A549 (cell line): ENCODE results near the gene CLPX. TPM values are rescaled to one million over a fixed set of nuclear protein-coding genes. Genes with fewer than 3 reads are reported as not detected.
"Not testable (repeated sequence)": the region's sequence is repeated elsewhere in the genome, so short reads cannot be mapped to it uniquely, and the experiment has no call there.

ENCODE experiments used
- ATAC-seq, 2 experiments: fragments of 200-7000 bp in 1 of 2; fragments of >200 bp in 1 of 2; cut with Nextera tagmentation in 1 of 2; cut with Tn5 transposase in 1 of 2; 3 replicates each; pipeline versions ENCODE4 v1.8.0 to v1.9.1; 2018 to 2020; ENCODE audit warnings: mild to moderate bottlenecking in 1 of 2, moderate library complexity in 1 of 2
- CTCF ChIA-PET: fragments of 300-600 bp; sonication (Branson Sonifier 250); formaldehyde crosslinking; extraction: SDS; loops from one replicate; lab custom pipeline; 2021; ENCODE audit warnings: antibody characterized with exemption, inconsistent platforms; lab: Yijun Ruan, JAX
- POLR2A ChIA-PET: fragments of 350-600 bp; formaldehyde crosslinking; extraction: SDS; loops from one replicate; lab custom pipeline; 2021; ENCODE audit warnings: antibody characterized with exemption, inconsistent platforms; lab: Yijun Ruan, JAX
- DNase-seq, 2 experiments: peaks; one replicate each; pipeline versions ENCODE4 v3.0.0 to v3.0.0-alpha.2; 2011 to 2016; ENCODE audit warnings: low read depth in 1 of 2, low spot score in 1 of 2
- FAIRE-seq: peaks from 2 replicates; lab custom pipeline; 2011; peaks lifted over from hg19 to GRCh38; lab: Jason Lieb, UNC
- H3K27ac ChIP-seq, 2 experiments: fragments of >200 bp; sonication (Bioruptor Twin); formaldehyde crosslinking; 3 replicates each; pipeline ENCODE4 v1.5.1; 2016 to 2017
- H3K4me1 ChIP-seq: fragments of >200 bp; sonication (Bioruptor Twin); formaldehyde crosslinking; 3 replicates; pipeline ENCODE4 v1.6.1; 2016
- H3K4me2 ChIP-seq: fragments of >200 bp; sonication (Bioruptor Twin); formaldehyde crosslinking; 3 replicates; pipeline ENCODE4 v1.6.1; 2016
- H3K4me3 ChIP-seq: fragments of >200 bp; sonication (Bioruptor Twin); formaldehyde crosslinking; 3 replicates; pipeline ENCODE4 v1.5.1; 2016
- H3K9me3 ChIP-seq: fragments of >200 bp; sonication (Bioruptor Twin); formaldehyde crosslinking; 3 replicates; pipeline ENCODE4 v1.6.1; 2016
- BCL3 ChIP-seq: fragments of >200 bp; sonication (Bioruptor Twin); formaldehyde crosslinking; IDR thresholded peaks from 3 replicates; pipeline ENCODE4 v1.6.1; 2016
- CBX8 ChIP-seq: fragments of 200-600 bp; sonication (generic); IDR thresholded peaks from 2 replicates; pipeline ENCODE4 v1.6.1; 2016
- E2F6 ChIP-seq: IDR thresholded peaks from 2 replicates; pipeline ENCODE4 v1.6.1; 2012; ENCODE audit warnings: low read depth, borderline replicate concordance
- ELK1 ChIP-seq: fragments of 150-350 bp; IDR thresholded peaks from 2 replicates; pipeline ENCODE4 v1.6.1; 2014; ENCODE audit warnings: low read depth, mild to moderate bottlenecking, low read length
- FOSL2 ChIP-seq, 2 experiments: fragments of 450-650 bp in 1 of 2; fragments of >200 bp in 1 of 2; sonication (Bioruptor Twin) in 1 of 2; formaldehyde crosslinking; IDR thresholded peaks; 2 replicates each; pipeline versions ENCODE4 v1.5.0 to v1.6.1; 2016 to 2020; ENCODE audit warnings: mild to moderate bottlenecking in 1 of 2, moderate library complexity in 1 of 2
- FOXS1 ChIP-seq: fragments of 250-450 bp; sonication (Bioruptor Pico); IDR thresholded peaks from 2 replicates; pipeline ENCODE4 v1.5.0; 2020; ENCODE audit warnings: mild to moderate bottlenecking, moderate library complexity
- HES2 ChIP-seq: fragments of >200 bp; sonication (Bioruptor Twin); formaldehyde crosslinking; IDR thresholded peaks from 2 replicates; pipeline ENCODE4 v1.6.1; 2016
- HOXA7 ChIP-seq: fragments of 250-450 bp; sonication (Bioruptor Pico); IDR thresholded peaks from 2 replicates; pipeline ENCODE4 v1.5.0; 2020; ENCODE audit warnings: mild to moderate bottlenecking, moderate library complexity
- HOXB5 ChIP-seq: fragments of 250-450 bp; sonication (Bioruptor Pico); IDR thresholded peaks from 2 replicates; pipeline ENCODE4 v1.5.0; 2020; ENCODE audit warnings: mild to moderate bottlenecking, moderate library complexity
- JUN ChIP-seq, 2 experiments: fragments of >200 bp; sonication (Bioruptor Twin); formaldehyde crosslinking; IDR thresholded peaks; 2 replicates in 1 of 2; 3 replicates in 1 of 2; pipeline ENCODE4 v1.6.1; 2016 to 2017
- KDM5A ChIP-seq: fragments of 200-600 bp; sonication (generic); IDR thresholded peaks from 2 replicates; pipeline ENCODE4 v1.6.1; 2016; ENCODE audit warnings: antibody characterized with exemption, mild to moderate bottlenecking
- MAX ChIP-seq: IDR thresholded peaks from 2 replicates; pipeline ENCODE4 v1.6.1; 2012
- PBX3 ChIP-seq: IDR thresholded peaks from 2 replicates; pipeline ENCODE4 v1.6.1; 2012
- PHF8 ChIP-seq: fragments of 200-600 bp; sonication (generic); IDR thresholded peaks from 2 replicates; pipeline ENCODE4 v1.6.1; 2016; ENCODE audit warnings: low read depth, mild to moderate bottlenecking, antibody characterized with exemption, moderate library complexity, borderline replicate concordance
- POLR2A ChIP-seq: IDR thresholded peaks from 2 replicates; pipeline ENCODE4 v1.6.1; 2012; ENCODE audit warnings: mild to moderate bottlenecking, low read length
- RFX5 ChIP-seq: fragments of 450-650 bp; IDR thresholded peaks from 2 replicates; pipeline ENCODE4 v1.7.1; 2014; ENCODE audit warnings: antibody characterized with exemption, mild to moderate bottlenecking, moderate library complexity
- SMC3 ChIP-seq: fragments of >200 bp; sonication (Bioruptor Twin); formaldehyde crosslinking; IDR thresholded peaks from 3 replicates; pipeline ENCODE4 v1.6.1; 2018; ENCODE audit warnings: inconsistent platforms
- ZFP36 ChIP-seq: fragments of 450-650 bp; IDR thresholded peaks from 2 replicates; pipeline ENCODE4 v1.6.1; 2014; ENCODE audit warnings: borderline replicate concordance; ENCODE audit not compliant: partially characterized antibody
- WGBS: methylation state at CpG from one replicate; pipeline ENCODE4 v1.1.6; 2017; ENCODE audit errors: missing lambda C conversion rate; 5-methylcytosine and 5-hydroxymethylcytosine counted together
- polyA plus RNA-seq, 4 experiments: library from polyadenylated mRNA; depleted of rRNA in 3 of 4; stranded (reverse); fragments of >200 nt; fragmentation: RNase III in 1 of 4; extraction: RNeasy Plus Mini Kit Qiagen cat#74134 plus additional on column Dnase treatment in 1 of 4; gene quantifications; 2 replicates in 3 of 4; 3 replicates in 1 of 4; pipeline ENCODE4 v1.2.3, GENCODE V29; 2011 to 2017

The CLPX gene
- polyA plus RNA-seq, 2 of the 4 experiments (the other 2 are of a cell fraction) = 55.4 to 113 TPM

GRCh38 chr15:65146438-65146837 is 38.7 kb downstream of the CLPX start (continued):
- TF ChIP-seq SMC3 (no peak), JUN (IDR thresholded peaks at IDR 0.05) (no peak)

GRCh38 chr15:65138631-65139030 is 46.5 kb downstream of the CLPX start:
- H3K4me1 ChIP-seq, H3K4me3 ChIP-seq, DNase-seq, POLR2A ChIA-PET, H3K4me2 ChIP-seq, H3K27ac ChIP-seq, FAIRE-seq, ATAC-seq: not testable (repeated sequence)
- peaks cover 20% of the 10 kb centered on the region for H3K9me3 ChIP-seq
- 67% methylated on average over 6 of the region's 6 CpGs for WGBS
- CTCF ChIA-PET = interaction anchor here (0.6 to 1.7 kb wide), 5 partner anchors 9 to 378 kb away, joined by 3 to 4 read pairs (median 3); no protein-coding TSS in a partner anchor

- H3K9me3 ChIP-seq = peaks cover 20% of the 10 kb centered on the region
- H3K4me3 ChIP-seq, DNase-seq, H3K4me1 ChIP-seq, POLR2A ChIA-PET, CTCF ChIA-PET, FAIRE-seq, H3K4me2 ChIP-seq, H3K27ac ChIP-seq, ATAC-seq: not testable (repeated sequence)
- 56% methylated on average over 4 of the region's 4 CpGs for WGBS
These were observed 47.2 kb downstream of the CLPX start for GRCh38 chr15:65137893-65138292.

- CTCF ChIA-PET = interaction anchor here (0.6 kb wide), 1 partner anchor 1681 kb away, joined by 4 read pairs; no protein-coding TSS in a partner anchor
- 68% methylated on average over 7 of the region's 7 CpGs for WGBS
- ATAC-seq, POLR2A ChIA-PET, H3K4me2 ChIP-seq, FAIRE-seq, H3K4me1 ChIP-seq, H3K27ac ChIP-seq, H3K4me3 ChIP-seq, DNase-seq: not testable (repeated sequence)
- TF ChIP-seq ZFP36 = peak; percentile 95
- H3K9me3 ChIP-seq = peaks cover 20% of the 10 kb centered on the region
These were observed 48.1 kb downstream of the CLPX start for GRCh38 chr15:65137089-65137488.

- Histone ChIP-seq H3K4me1 (peaks cover 11% of the 10 kb centered on the region), H3K9me3 (peaks cover 20% of the 10 kb centered on the region), H3K4me2 (peak overlapping the region; percentile 90), H3K27ac (no peak overlapping the region; a peak in 1 of 6 replicates), H3K4me3 (peak overlapping the region; percentile 81; the same call in 2 of the 3 replicates)
- 92% methylated on average over 5 of the region's 8 CpGs for WGBS
- CTCF ChIA-PET = interaction anchor here (0.8 to 1.2 kb wide), 4 partner anchors 14 to 251 kb away, joined by 3 read pairs; no protein-coding TSS in a partner anchor
- DNase-seq (no peak), ATAC-seq (no peak), FAIRE-seq (no peak)
- POLR2A ChIA-PET = interaction anchor here (0.5 to 1.3 kb wide), 3 partner anchors 50 to 707 kb away, joined by 3 to 7 read pairs (median 3); partner anchors contain the start of gene CLPX
- no peak for TF ChIP-seq HOXB5 (CRISPR knock-in tag)
- TF ChIP-seq PHF8 = no peak
- TF ChIP-seq ZFP36 = no peak
- no peak for TF ChIP-seq CBX8
- TF ChIP-seq ELK1 = no peak
- TF ChIP-seq HOXA7 (CRISPR knock-in tag) = no peak
- TF ChIP-seq FOXS1 = no peak
These were observed 50.6 kb downstream of the CLPX start for GRCh38 chr15:65134538-65134937.

- ChIA-PET POLR2A (interaction anchor here (0.5 to 1.3 kb wide), 4 partner anchors 51 to 706 kb away, joined by 3 to 7 read pairs (median 4); partner anchors contain the start of genes CLPX and DPP8), CTCF (interaction anchor here (0.8 to 1.2 kb wide), 4 partner anchors 15 to 251 kb away, joined by 3 read pairs; no protein-coding TSS in a partner anchor)
- peak within 1 kb of the TSS; percentile 81 for H3K4me3 ChIP-seq
- peaks cover 20% of the 10 kb centered on the region for H3K9me3 ChIP-seq
- peak within 1 kb of the TSS; percentile 78 to 86 for H3K27ac ChIP-seq
- TF ChIP-seq POLR2A = peak; percentile 96
- TF ChIP-seq RFX5 = no peak
- peak; percentile 85 to 95; a peak in 4 of 5 replicates for TF ChIP-seq JUN (IDR thresholded peaks at IDR 0.05)
- no peak for TF ChIP-seq FOSL2 (IDR thresholded peaks at IDR 0.05)
- TF ChIP-seq FOSL2 (CRISPR knock-in tag; IDR thresholded peaks at IDR 0.05) = no peak
- 0 out of 2 replicates have a peak, but pooled peaks have one; percentile 29 for TF ChIP-seq PBX3
- peak; percentile 95 for TF ChIP-seq BCL3
- peak; percentile 23; the same call in 1 of the 2 replicates for TF ChIP-seq KDM5A
- TF ChIP-seq PHF8 = peak; percentile 70; the same call in 1 of the 2 replicates
- TF ChIP-seq HES2 = no peak
- TF ChIP-seq E2F6 = peak; percentile 70
- TF ChIP-seq MAX = peak; percentile 65; the same call in 1 of the 2 replicates
- FAIRE-seq = peak; percentile 98
- 2% methylated on average over 28 of the region's 45 CpGs for WGBS
- peak within 1 kb of the TSS; percentile 90 for H3K4me2 ChIP-seq
- ATAC-seq = peak; percentile 94 to 97
- peaks cover 11% of the 10 kb centered on the region for H3K4me1 ChIP-seq
- peak; percentile 96 to 98 for DNase-seq
These were observed 51.5 kb downstream of the CLPX start, which contains the start of gene PDCD7 for GRCh38 chr15:65133548-65134200. Gene PDCD7, minus strand, starts transcription at chr15:65133808. Its CDS starts 27 bp downstream, at chr15:65133781.
